GM19438 (cell line): ENCODE measurements around the gene ST7.
"Not testable (repeated sequence)": the region's sequence is repeated elsewhere in the genome, so short reads cannot be mapped to it uniquely, and the experiment has no call there.

ENCODE experiments used
- ATAC-seq: cut with Tn5 transposase; IDR thresholded peaks from one replicate; pipeline ENCODE4 v1.9.1; 2021; ENCODE audit warnings: low read depth; ENCODE audit not compliant: unreplicated experiment

The ST7 gene

GRCh38 chr7:117119192-117119924, 166.1 kb downstream of the ST7 start:
- no peak for ATAC-seq

GRCh38 chr7:117120321-117120720, 167.0 kb downstream of the ST7 start:
- not testable (repeated sequence) for ATAC-seq

GRCh38 chr7:117122036-117122435, 168.7 kb downstream of the ST7 start:
- not testable (repeated sequence) for ATAC-seq

GRCh38 chr7:117122536-117122935, 169.2 kb downstream of the ST7 start:
- no peak for ATAC-seq

DNA sequence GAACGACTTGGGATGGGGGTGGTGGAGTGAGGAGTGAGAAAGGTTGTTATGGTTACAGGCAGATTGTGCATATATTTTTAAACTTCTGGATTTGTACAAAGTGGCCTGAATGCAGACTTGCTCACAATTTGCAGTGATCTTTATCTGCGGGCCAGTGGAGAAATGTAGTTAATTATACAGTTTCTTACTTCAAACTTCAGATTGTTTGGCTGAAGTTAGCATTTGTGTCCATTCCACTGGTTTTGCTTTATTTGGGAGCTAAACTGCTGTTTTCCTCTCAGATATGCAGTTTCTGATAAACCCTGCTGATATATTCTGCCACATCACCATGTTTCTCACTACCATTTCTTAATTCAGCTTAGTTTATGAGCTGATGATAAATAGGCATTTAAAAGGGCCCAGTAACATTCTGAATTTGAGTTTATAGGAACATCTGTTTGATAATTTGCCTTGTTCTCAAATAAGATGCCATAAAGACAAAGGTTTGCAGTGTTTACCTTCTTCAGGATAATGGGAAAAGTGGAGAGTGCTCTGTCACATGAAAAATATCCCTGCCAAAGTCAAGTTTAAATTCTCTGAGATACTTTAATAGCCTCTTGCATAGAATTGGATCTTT, 170.1 kb downstream of the ST7 start:
- ATAC-seq, result no peak

GRCh38 chr7:117124591-117125220, 171.4 kb downstream of the ST7 start:
- ATAC-seq, result no peak

DNA sequence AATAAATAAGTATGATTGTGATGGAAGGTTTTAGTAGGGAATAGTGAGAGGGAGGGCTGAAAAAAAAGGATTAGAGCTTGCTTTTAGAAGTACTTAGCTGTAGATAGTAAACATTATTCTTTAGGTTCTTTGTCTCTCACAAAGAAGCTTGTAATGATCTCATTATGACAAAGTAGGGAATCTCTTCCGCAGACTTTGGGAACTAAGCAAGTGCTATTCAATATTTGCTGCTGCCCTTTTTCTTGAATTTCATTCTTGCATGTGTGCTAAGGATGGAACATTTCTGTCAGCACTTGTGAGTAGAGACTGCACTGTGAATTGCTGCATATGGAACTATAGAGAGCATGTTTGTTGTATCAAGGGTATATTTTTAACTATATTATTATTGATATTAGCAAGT, 173.4 kb downstream of the ST7 start:
- ATAC-seq, result no peak

DNA sequence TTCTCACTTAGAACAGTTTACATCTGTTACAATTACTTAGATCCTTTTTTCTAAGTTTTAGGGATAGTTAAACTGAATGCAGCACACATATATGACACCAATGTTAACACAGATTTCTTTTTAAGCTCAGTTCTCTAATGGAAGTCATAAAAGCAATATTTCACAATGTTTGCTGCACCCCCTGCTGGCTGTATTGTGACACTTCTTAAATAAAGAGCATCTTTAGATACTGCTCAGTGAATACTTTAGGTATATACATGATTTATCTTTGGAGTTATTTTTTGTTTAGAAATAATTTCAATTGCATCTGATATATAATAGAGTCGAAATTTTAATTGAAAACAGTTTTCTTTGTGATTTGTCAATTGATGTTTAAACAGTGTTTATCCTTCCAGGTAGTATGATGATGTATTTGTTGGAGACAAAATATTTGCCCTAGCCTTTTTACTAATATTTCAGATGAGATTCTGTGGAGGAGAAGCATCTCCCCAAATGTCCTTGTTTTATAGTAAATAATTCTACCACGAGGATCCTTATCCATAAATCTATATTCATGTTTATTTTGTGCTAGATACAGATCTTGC, 174.4 kb downstream of the ST7 start:
- peak; percentile 72 for ATAC-seq

DNA sequence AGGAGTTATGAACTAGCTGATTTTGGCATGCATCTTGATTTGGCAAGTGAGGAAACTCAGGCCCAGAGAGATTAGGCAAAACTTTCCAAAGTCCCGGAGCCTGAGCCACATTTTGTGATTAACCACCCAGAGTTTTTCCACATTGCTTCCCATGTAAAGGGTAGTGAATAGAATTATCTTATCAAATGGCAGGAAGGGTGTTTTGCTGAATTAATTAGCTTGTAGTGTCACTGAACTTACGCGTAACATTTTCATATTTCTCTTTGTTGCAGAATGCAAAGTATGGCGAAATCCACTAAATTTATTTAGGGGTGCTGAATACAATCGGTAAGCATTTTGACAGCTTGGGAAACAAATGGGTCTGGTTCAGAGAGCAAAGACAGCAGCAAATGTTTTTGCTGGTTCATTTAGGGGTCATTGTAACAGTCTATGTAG, 176.2 kb downstream of the ST7 start:
- no peak for ATAC-seq

GRCh38 chr7:117130262-117130661, 177.0 kb downstream of the ST7 start:
- ATAC-seq, result no peak

DNA sequence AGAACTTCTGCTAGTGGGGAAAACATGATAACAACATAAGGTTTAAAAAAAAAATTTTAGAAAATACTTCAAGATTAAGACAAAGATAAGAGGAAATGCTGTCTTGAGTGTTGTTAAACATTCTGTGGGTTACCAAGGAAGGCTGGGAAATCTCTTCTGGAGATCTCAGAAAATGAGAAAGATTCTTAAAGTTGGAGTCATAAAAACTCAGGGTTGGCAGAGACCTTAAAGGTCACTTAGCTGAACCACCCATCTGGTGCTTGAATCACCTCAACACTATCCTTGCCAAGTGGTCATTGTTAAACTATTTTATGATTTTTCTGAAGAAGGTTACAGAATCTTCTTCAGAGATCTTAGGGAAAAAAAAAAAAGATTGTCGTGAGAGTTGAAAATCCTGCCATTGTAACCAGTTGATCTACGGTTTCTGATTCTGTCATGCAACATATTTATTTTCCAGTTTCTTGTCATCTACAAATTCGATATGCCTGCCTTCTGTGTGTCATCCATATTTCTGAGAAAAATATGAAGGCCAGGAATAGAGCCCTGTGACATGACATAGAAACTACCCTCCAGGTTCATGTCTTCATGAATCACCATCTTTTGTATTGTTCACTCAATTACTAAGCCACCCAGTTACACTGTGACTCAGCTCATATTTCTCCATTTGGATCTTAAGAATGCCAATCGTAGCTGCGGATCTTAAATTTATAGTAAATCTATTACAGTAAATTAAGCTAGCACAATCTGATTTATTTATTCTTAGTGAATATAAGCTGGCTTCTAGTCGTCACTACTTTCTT, 179.2 kb downstream of the ST7 start:
- no peak for ATAC-seq

DNA sequence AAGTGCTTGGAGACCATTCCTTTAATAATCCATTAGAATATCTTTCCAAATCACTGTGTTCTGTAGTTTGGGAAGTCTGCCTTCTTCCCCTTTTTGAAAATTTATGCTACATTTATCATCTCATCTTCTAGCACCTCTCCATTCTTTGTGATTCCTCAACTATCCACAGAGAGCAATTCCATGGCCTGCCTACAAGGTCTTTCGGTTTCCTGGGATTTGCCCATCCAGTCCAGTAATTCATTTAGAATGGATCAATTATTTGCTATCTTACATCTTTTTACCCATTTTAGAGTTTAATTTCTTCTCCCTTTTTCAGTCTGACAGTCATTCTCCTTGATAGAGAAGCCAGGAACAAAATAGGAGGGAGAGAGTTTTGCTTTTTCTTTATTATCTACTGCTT, 179.8 kb downstream of the ST7 start:
- ATAC-seq, result no peak

DNA sequence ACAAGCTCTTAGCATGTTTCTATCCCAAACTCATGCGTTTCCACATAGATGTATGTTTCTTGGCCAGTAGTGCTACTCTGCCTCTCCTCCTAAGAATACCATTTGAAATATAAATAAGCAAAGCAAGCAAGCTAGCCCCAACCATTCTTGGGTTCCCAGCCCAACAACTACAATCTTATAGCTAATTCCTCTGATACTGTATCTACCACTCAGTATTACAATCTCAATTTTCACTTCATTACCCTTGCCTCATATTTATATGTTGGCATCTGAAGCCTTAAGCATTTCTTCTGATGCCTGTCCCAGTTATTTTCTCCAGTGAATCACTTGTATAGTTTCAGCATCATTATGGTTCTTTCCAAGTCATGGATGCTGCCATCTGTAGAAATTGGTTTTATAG, 181.1 kb downstream of the ST7 start:
- no peak for ATAC-seq

GRCh38 chr7:117134889-117135552, 181.7 kb downstream of the ST7 start:
- ATAC-seq, result no peak

GRCh38 chr7:117135553-117135891, 182.2 kb downstream of the ST7 start:
- no peak for ATAC-seq

- ATAC-seq, result no peak
Measured at GRCh38 chr7:117137868-117138267, 184.6 kb downstream of the ST7 start.

DNA sequence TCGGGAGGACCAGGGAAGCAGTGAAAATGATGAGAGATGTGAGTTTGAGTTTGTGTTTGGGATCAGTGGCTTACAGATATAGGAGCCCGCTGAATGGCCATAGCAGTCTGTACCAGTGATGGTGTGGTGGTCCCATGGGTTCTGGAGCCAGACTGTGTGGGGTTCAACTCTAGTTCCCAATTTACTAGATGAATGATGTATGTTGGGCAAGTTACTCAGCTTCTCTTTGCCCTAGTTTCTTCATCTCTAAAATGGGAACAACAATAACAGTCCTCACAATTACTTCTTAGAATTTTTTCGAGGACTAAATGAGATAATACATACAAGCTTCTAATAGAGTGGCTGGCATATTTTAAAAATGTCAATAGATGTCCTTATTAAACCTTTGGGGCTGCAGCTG, 185.2 kb downstream of the ST7 start:
- ATAC-seq, result no peak

DNA sequence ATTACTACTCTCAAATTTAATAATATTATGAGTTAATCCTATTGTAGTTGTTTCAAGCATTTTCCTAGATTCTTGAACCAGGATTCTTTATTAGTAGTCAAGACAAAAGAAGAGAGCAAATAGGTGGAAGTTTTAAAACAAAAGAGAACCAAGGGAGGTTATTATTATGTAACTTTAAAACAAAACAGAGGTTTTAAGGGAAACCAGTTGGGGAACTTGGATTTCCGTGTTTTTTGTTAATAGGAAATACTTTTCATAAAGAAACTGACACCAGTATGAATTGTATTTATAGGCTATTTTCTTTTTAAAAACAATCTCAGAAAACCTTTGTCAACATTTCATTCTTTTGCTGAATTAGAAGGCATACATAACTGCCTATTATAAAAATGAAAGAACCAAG, 185.7 kb downstream of the ST7 start:
- no peak for ATAC-seq

- ATAC-seq, result no peak
Measured at GRCh38 chr7:117139397-117139984, 186.2 kb downstream of the ST7 start.

GRCh38 chr7:117140921-117141320, 187.6 kb downstream of the ST7 start:
- no peak for ATAC-seq
